H9 (cell line): ENCODE results near the gene PTPN22. TPM values are rescaled to one million over a fixed set of nuclear protein-coding genes. Genes with fewer than 3 reads are reported as not detected.

Experiments used
- DNase-seq: peaks from one replicate; pipeline ENCODE4 v3.0.0-alpha.2; 2017
- H2AFZ ChIP-seq: one replicate; pipeline ENCODE4 v1.6.1; 2013; ENCODE audit warnings: mild to moderate bottlenecking, low read length, control low read depth, moderate library complexity
- H2AK5ac ChIP-seq: 2 replicates; pipeline ENCODE4 v1.6.1; 2013; ENCODE audit warnings: low read length, control low read depth, mixed read lengths; ENCODE audit not compliant: insufficient read length
- H2BK120ac ChIP-seq: one replicate; pipeline ENCODE4 v1.6.1; 2013; ENCODE audit warnings: low read depth, mild to moderate bottlenecking, low read length, control low read depth, inconsistent platforms; ENCODE audit not compliant: poor library complexity, severe bottlenecking
- H2BK12ac ChIP-seq: 2 replicates; pipeline ENCODE4 v1.6.1; 2013; ENCODE audit warnings: low read length, control low read depth, mixed read lengths, low read depth; ENCODE audit not compliant: insufficient read length
- H2BK15ac ChIP-seq: 2 replicates; pipeline ENCODE4 v1.6.1; 2013; ENCODE audit warnings: low read depth, low read length, control low read depth
- H2BK20ac ChIP-seq: one replicate; pipeline ENCODE4 v1.6.1; 2013; ENCODE audit warnings: low read depth, mild to moderate bottlenecking, low read length, control low read depth, inconsistent platforms; ENCODE audit not compliant: poor library complexity, severe bottlenecking
- H2BK5ac ChIP-seq: 2 replicates; pipeline ENCODE4 v1.6.1; 2013; ENCODE audit warnings: low read length, control low read depth, mixed read lengths; ENCODE audit not compliant: insufficient read length
- H3K14ac ChIP-seq: 2 replicates; pipeline ENCODE4 v1.6.1; 2013; ENCODE audit warnings: low read length, control low read depth; ENCODE audit not compliant: insufficient read depth
- H3K18ac ChIP-seq: 2 replicates; pipeline ENCODE4 v1.6.1; 2013; ENCODE audit warnings: low read depth, mild to moderate bottlenecking, mixed read lengths, low read length, control low read depth; ENCODE audit not compliant: insufficient read length
- H3K23ac ChIP-seq: 2 replicates; pipeline ENCODE4 v1.6.1; 2013; ENCODE audit warnings: low read length, control low read depth, mixed read lengths, low read depth; ENCODE audit not compliant: insufficient read length
- H3K23me2 ChIP-seq: 2 replicates; pipeline ENCODE4 v1.6.1; 2013; ENCODE audit warnings: low read depth, mild to moderate bottlenecking, mixed read lengths, low read length, control low read depth; ENCODE audit not compliant: insufficient read length, poor library complexity, severe bottlenecking
- H3K27ac ChIP-seq: 2 replicates; pipeline ENCODE4 v1.5.1; 2013; ENCODE audit warnings: low read length, control low read depth, mixed read lengths, low read depth; ENCODE audit not compliant: insufficient read length
- H3K27me3 ChIP-seq: 2 replicates; pipeline ENCODE4 v1.6.1; 2013; ENCODE audit warnings: low read length, control low read depth, inconsistent platforms; ENCODE audit not compliant: insufficient read depth
- H3K4ac ChIP-seq: 2 replicates; pipeline ENCODE4 v1.6.1; 2013; ENCODE audit warnings: low read depth, mild to moderate bottlenecking, control low read depth, inconsistent platforms, low read length, moderate library complexity
- H3K4me1 ChIP-seq: 2 replicates; pipeline ENCODE4 v1.6.1; 2013; ENCODE audit warnings: low read length, control low read depth, inconsistent platforms; ENCODE audit not compliant: insufficient read depth
- H3K4me2 ChIP-seq: 2 replicates; pipeline ENCODE4 v1.6.1; 2013; ENCODE audit warnings: low read length, control low read depth, mixed read lengths; ENCODE audit not compliant: insufficient read length, insufficient read depth
- H3K56ac ChIP-seq: 2 replicates; pipeline ENCODE4 v1.6.1; 2013; ENCODE audit warnings: low read depth, mild to moderate bottlenecking, mixed read lengths, low read length, control low read depth; ENCODE audit not compliant: insufficient read length
- H3K79me1 ChIP-seq: 2 replicates; pipeline ENCODE4 v1.6.1; 2013; ENCODE audit warnings: low read depth, mild to moderate bottlenecking, moderate library complexity, low read length, control low read depth, inconsistent platforms; ENCODE audit not compliant: insufficient read depth, poor library complexity, severe bottlenecking
- H3K79me2 ChIP-seq: 2 replicates; pipeline ENCODE4 v1.6.1; 2013; ENCODE audit warnings: low read length, control low read depth, inconsistent platforms; ENCODE audit not compliant: insufficient read depth
- H3K9ac ChIP-seq: 2 replicates; pipeline ENCODE4 v1.6.1; 2013; ENCODE audit warnings: low read length, control low read depth, mixed read lengths; ENCODE audit not compliant: insufficient read length; ENCODE audit errors: extremely low read depth
- H3K9me3 ChIP-seq: one replicate; pipeline ENCODE4 v1.6.1; 2013; ENCODE audit warnings: low read depth, low read length, inconsistent platforms; ENCODE audit not compliant: control insufficient read depth
- H3T11ph ChIP-seq: one replicate; pipeline ENCODE4 v1.6.1; 2013; ENCODE audit warnings: mild to moderate bottlenecking, low read length, control low read depth, inconsistent platforms
- H4K20me1 ChIP-seq: one replicate; pipeline ENCODE4 v1.6.1; 2013; ENCODE audit not compliant: control insufficient read depth, insufficient read length, insufficient read depth
- H4K5ac ChIP-seq: 2 replicates; pipeline ENCODE4 v1.6.1; 2013; ENCODE audit warnings: low read depth, mild to moderate bottlenecking, mixed read lengths, low read length, control low read depth; ENCODE audit not compliant: insufficient read length
- H4K8ac ChIP-seq: replicated peaks from 2 replicates; pipeline ENCODE4 v1.6.1; 2013; ENCODE audit warnings: low read length, control low read depth, mixed read lengths, low read depth; ENCODE audit not compliant: insufficient read length
- H4K91ac ChIP-seq: 2 replicates; pipeline ENCODE4 v1.6.1; 2013; ENCODE audit warnings: low read depth, mild to moderate bottlenecking, moderate library complexity, mixed read lengths, low read length, control low read depth; ENCODE audit not compliant: insufficient read length
- H3K27ac Mint-ChIP-seq, 3 experiments: 2 replicates in 2 of 3; 3 replicates in 1 of 3; pipeline ENCODE4 v1.8.0; 2020 to 2021; ENCODE audit warnings: mixed read lengths in 3 of 3, mild to moderate bottlenecking in 1 of 3, moderate library complexity in 1 of 3
- H3K27me3 Mint-ChIP-seq: 2 replicates; pipeline ENCODE4 v1.8.0; 2021; ENCODE audit warnings: low read depth, mild to moderate bottlenecking, moderate library complexity, mixed read lengths
- H3K36me3 Mint-ChIP-seq, 3 experiments: 2 replicates in 2 of 3; 3 replicates in 1 of 3; pipeline ENCODE4 v1.8.0; 2020 to 2021; ENCODE audit warnings: low read depth in 3 of 3, mixed read lengths in 3 of 3; ENCODE audit not compliant: insufficient read depth in 1 of 3
- H3K4me1 Mint-ChIP-seq, 2 experiments: 2 replicates each; pipeline ENCODE4 v1.8.0; 2020; ENCODE audit warnings: mixed read lengths in 2 of 2
- H3K4me3 Mint-ChIP-seq, 2 experiments: 2 replicates in 1 of 2; 3 replicates in 1 of 2; pipeline ENCODE4 v1.8.0; 2020 to 2021; ENCODE audit warnings: mild to moderate bottlenecking in 2 of 2, mixed read lengths in 2 of 2, moderate library complexity in 1 of 2
- H3K9me3 Mint-ChIP-seq, 2 experiments: 2 replicates in 1 of 2; 3 replicates in 1 of 2; pipeline ENCODE4 v1.8.0; 2020; ENCODE audit warnings: mild to moderate bottlenecking in 2 of 2, mixed read lengths in 2 of 2, moderate library complexity in 1 of 2
- WGBS: extraction: QIAGEN DNeasy Blood & Tissue Kit; methylation state at CpG from one replicate; pipeline ENCODE4 v1.1.7; 2013; ENCODE audit warnings: missing lambda C conversion rate, low lambda C conversion rate, mixed read lengths; ENCODE audit not compliant: insufficient read length; ENCODE audit errors: extremely low coverage; 5-methylcytosine and 5-hydroxymethylcytosine counted together
- total RNA-seq: library from RNA; stranded (reverse); gene quantifications from 2 replicates; pipeline ENCODE4 v1.2.1, GENCODE V29; 2021
- TF ChIP-seq, protein P1 (sequence below): fragments of 200-600 bp; sonication (generic); conservative IDR thresholded peaks from 3 replicates; pipeline ENCODE4 v1.8.0; 2021; ENCODE audit warnings: antibody characterized with exemption, mild to moderate bottlenecking

PTPN22 gene
- total RNA-seq, 1 experiment from 2014 or later = not detected

DNA sequence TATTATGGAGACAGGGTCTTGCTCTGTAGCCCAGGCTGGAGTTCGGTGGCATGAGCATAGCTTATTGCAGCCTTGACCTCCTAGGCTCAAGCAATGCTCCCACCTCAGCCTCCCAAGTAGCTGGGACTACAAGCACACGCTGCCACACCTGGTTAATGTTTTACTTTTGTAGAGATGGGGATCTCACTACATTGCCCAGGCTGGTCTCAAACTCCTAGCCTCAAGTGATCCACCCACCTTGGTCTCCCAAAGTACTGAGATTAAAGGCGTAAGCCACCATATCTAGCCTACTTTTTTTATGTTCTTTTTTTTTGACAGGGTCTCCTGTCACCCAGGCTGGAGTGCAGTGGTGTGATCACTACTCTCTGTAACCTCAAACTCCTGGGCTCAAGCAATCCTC, 21.8 kb upstream of the PTPN22 start:
- no peaks in the 10 kb centered on the region for H3K4me1 Mint-ChIP-seq
- no CpG with 5 or more reads among the region's 3 CpGs for WGBS

More for the DNA sequence above, 21.8 kb upstream of the PTPN22 start:
- H3K27me3 Mint-ChIP-seq = no peaks in the 10 kb centered on the region
- Histone ChIP-seq H4K5ac (no peak overlapping the region), H2BK20ac (no peak overlapping the region), H2BK15ac (no peak overlapping the region), H3K27me3 (no peaks in the 10 kb centered on the region), H3K23me2 (no peaks in the 10 kb centered on the region), H3K9me3 (no peaks in the 10 kb centered on the region), H3K4me1 (no peaks in the 10 kb centered on the region), H3K9ac (no peak overlapping the region), H2BK12ac (no peak overlapping the region), H3K4me2 (no peak overlapping the region), H4K8ac (no peak overlapping the region), H4K20me1 (no peaks in the 10 kb centered on the region), H3K56ac (no peak overlapping the region), H3K79me2 (no peaks in the 10 kb centered on the region), H2AFZ (no peak overlapping the region), H3K79me1 (no peaks in the 10 kb centered on the region), H3K14ac (no peak overlapping the region), H3K27ac (no peak overlapping the region), H2BK5ac (no peak overlapping the region), H3T11ph (no peak overlapping the region), H3K23ac (no peak overlapping the region), H3K18ac (no peak overlapping the region), H3K4ac (no peak overlapping the region), H2BK120ac (no peak overlapping the region), H2AK5ac (no peak overlapping the region), H4K91ac (no peak overlapping the region)
- H3K4me3 Mint-ChIP-seq = no peak overlapping the region
- TF ChIP-seq, protein P1, sequence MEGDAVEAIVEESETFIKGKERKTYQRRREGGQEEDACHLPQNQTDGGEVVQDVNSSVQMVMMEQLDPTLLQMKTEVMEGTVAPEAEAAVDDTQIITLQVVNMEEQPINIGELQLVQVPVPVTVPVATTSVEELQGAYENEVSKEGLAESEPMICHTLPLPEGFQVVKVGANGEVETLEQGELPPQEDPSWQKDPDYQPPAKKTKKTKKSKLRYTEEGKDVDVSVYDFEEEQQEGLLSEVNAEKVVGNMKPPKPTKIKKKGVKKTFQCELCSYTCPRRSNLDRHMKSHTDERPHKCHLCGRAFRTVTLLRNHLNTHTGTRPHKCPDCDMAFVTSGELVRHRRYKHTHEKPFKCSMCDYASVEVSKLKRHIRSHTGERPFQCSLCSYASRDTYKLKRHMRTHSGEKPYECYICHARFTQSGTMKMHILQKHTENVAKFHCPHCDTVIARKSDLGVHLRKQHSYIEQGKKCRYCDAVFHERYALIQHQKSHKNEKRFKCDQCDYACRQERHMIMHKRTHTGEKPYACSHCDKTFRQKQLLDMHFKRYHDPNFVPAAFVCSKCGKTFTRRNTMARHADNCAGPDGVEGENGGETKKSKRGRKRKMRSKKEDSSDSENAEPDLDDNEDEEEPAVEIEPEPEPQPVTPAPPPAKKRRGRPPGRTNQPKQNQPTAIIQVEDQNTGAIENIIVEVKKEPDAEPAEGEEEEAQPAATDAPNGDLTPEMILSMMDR = no peak
- H3K27ac Mint-ChIP-seq = no peak overlapping the region
- H3K36me3 Mint-ChIP-seq = peaks cover 2 to 16% (median 10%) of the 10 kb centered on the region in 3 experiments; a peak in 4 of 7 replicates
- H3K9me3 Mint-ChIP-seq = no peaks in the 10 kb centered on the region
- DNase-seq = no peak
